GM12878 (cell line): ENCODE data around the gene WEE2. TPM values are rescaled to one million over a fixed set of nuclear protein-coding genes. Genes with fewer than 3 reads are reported as not detected.

Source experiments
- ATAC-seq: fragments of 200-7000 bp; cut with Tn5 transposase; 3 replicates; pipeline ENCODE4 v1.9.1; 2020; ENCODE audit warnings: mild to moderate bottlenecking, moderate library complexity
- BruUV-seq: library from RNA; stranded (reverse); fragments of 400-500 nt; replicated peaks from 2 replicates; lab custom pipeline; 2021; lab: Mats Ljungman, UMichigan
- CTCF ChIA-PET: fragments of 300-600 bp; sonication (Branson Sonifier 250); formaldehyde crosslinking; extraction: SDS; loops from one replicate; lab custom pipeline; 2021; ENCODE audit warnings: inconsistent platforms; lab: Yijun Ruan, JAX
- POLR2A ChIA-PET: fragments of 350-600 bp; formaldehyde crosslinking; extraction: SDS; loops from one replicate; lab custom pipeline; 2021; ENCODE audit warnings: inconsistent platforms; lab: Charles Lee
- RAD21 ChIA-PET: fragments of 300-600 bp; sonication (Branson Sonifier 250); formaldehyde crosslinking; loops from one replicate; lab custom pipeline; 2023; ENCODE audit warnings: antibody characterized with exemption; ENCODE audit not compliant: unreplicated experiment; lab: Charles Lee
- SMC1A ChIA-PET: fragments of 300-600 bp; sonication (Branson Sonifier 250); formaldehyde crosslinking; loops from one replicate; lab custom pipeline; 2023; ENCODE audit not compliant: unreplicated experiment, uncharacterized antibody; lab: Charles Lee
- DNase-seq: peaks from one replicate; pipeline ENCODE4 v3.0.0-alpha.2; 2011; ENCODE audit warnings: low read depth, low spot score
- FAIRE-seq: peaks from 3 replicates; lab custom pipeline; 2011; peaks lifted over from hg19 to GRCh38; lab: Jason Lieb, UNC
- H2AFZ ChIP-seq: 2 replicates; pipeline ENCODE4 v1.6.0; 2011; ENCODE audit warnings: low read depth, low read length, control low read depth; ENCODE audit not compliant: control insufficient read depth
- H3K27ac ChIP-seq: 2 replicates; pipeline ENCODE4 v1.5.1; 2011; ENCODE audit warnings: control low read depth; ENCODE audit not compliant: control insufficient read depth, insufficient read depth
- H3K27me3 ChIP-seq, 2 experiments: replicated peaks in 1 of 2; 2 replicates each; pipeline versions ENCODE4 v1.6.0 to v1.6.1; 2011; ENCODE audit warnings: low read length in 1 of 2; ENCODE audit not compliant: control insufficient read depth in 2 of 2, insufficient read depth in 2 of 2
- H3K36me3 ChIP-seq, 2 experiments: 2 replicates each; pipeline ENCODE4 v1.5.1; 2011; ENCODE audit warnings: low read length in 1 of 2; ENCODE audit not compliant: control insufficient read depth in 2 of 2, insufficient read depth in 2 of 2
- H3K4me1 ChIP-seq: 2 replicates; pipeline ENCODE4 v1.6.1; 2011; ENCODE audit warnings: mild to moderate bottlenecking, low read length, moderate library complexity, mixed read lengths; ENCODE audit not compliant: control insufficient read depth, insufficient read depth
- H3K4me2 ChIP-seq: 2 replicates; pipeline ENCODE4 v1.6.0; 2011; ENCODE audit warnings: control low read depth; ENCODE audit not compliant: control insufficient read depth, insufficient read depth
- H3K4me3 ChIP-seq: fragments of 200-600 bp; sonication (generic); 2 replicates; pipeline ENCODE4 v1.5.1; 2016
- H3K79me2 ChIP-seq: 2 replicates; pipeline ENCODE4 v1.6.0; 2011; ENCODE audit warnings: low read length; ENCODE audit not compliant: control insufficient read depth, insufficient read depth
- H3K9ac ChIP-seq: 2 replicates; pipeline ENCODE4 v1.8.0; 2011; ENCODE audit warnings: low read length, control low read depth, mixed read lengths; ENCODE audit not compliant: control insufficient read depth, insufficient read depth
- H3K9me3 ChIP-seq: replicated peaks from 3 replicates; pipeline ENCODE4 v1.5.1; 2011; ENCODE audit warnings: mild to moderate bottlenecking, low read length; ENCODE audit not compliant: control insufficient read depth, insufficient read depth
- H4K20me1 ChIP-seq: 2 replicates; pipeline ENCODE4 v1.6.0; 2011; ENCODE audit not compliant: control insufficient read depth, insufficient read depth
- CEBPB ChIP-seq, 2 experiments: fragments of 150-350 bp in 1 of 2; IDR thresholded peaks; 2 replicates each; pipeline ENCODE4 v1.6.1; 2012 to 2014; ENCODE audit warnings: low read depth in 2 of 2, low read length in 2 of 2, borderline replicate concordance in 1 of 2, inconsistent platforms in 1 of 2
- CTCF ChIP-seq, 3 experiments: IDR thresholded peaks in 2 of 3; conservative IDR thresholded peaks in 1 of 3; 2 replicates each; pipeline ENCODE4 v1.5.1; 2011; ENCODE audit warnings: low read depth in 3 of 3, low read length in 3 of 3, mild to moderate bottlenecking in 3 of 3, control low read depth in 2 of 3, moderate library complexity in 2 of 3, inconsistent platforms in 1 of 3, mixed read lengths in 1 of 3; ENCODE audit not compliant: control insufficient read depth in 2 of 3, insufficient read depth in 1 of 3; ENCODE audit errors: extremely low read depth in 1 of 3
- ESRRA ChIP-seq: IDR thresholded peaks from 2 replicates; pipeline ENCODE4 v1.6.1; 2012; ENCODE audit warnings: mild to moderate bottlenecking, low read length, improper control_type of control experiment
- FOXK2 ChIP-seq: fragments of 450-650 bp; IDR thresholded peaks from 2 replicates; pipeline ENCODE4 v1.6.1; 2017; ENCODE audit warnings: mild to moderate bottlenecking, moderate library complexity
- FOXM1 ChIP-seq: IDR thresholded peaks from 2 replicates; pipeline ENCODE4 v1.6.1; 2012; ENCODE audit warnings: low read depth, mild to moderate bottlenecking, inconsistent platforms, low read length, moderate library complexity
- NFYA ChIP-seq: IDR thresholded peaks from 2 replicates; pipeline ENCODE4 v1.6.1; 2011; ENCODE audit warnings: low read depth, mild to moderate bottlenecking, low read length, improper control_type of control experiment, borderline replicate concordance
- WRNIP1 ChIP-seq: IDR thresholded peaks from 2 replicates; pipeline ENCODE4 v1.6.1; 2011; ENCODE audit warnings: low read depth, low read length, improper control_type of control experiment, borderline replicate concordance
- YBX1 ChIP-seq: fragments of 450-650 bp; IDR thresholded peaks from 2 replicates; pipeline ENCODE4 v1.6.1; 2016; ENCODE audit warnings: antibody characterized with exemption
- ZNF622 ChIP-seq: fragments of 450-650 bp; IDR thresholded peaks from 2 replicates; pipeline ENCODE4 v1.6.1; 2017; ENCODE audit warnings: mild to moderate bottlenecking, inconsistent platforms
- WGBS: methylation state at CpG from one replicate; pipeline ENCODE4 v1.1.6; 2016; ENCODE audit warnings: low lambda C conversion rate; ENCODE audit not compliant: insufficient replicate concordance, insufficient coverage; ENCODE audit errors: missing lambda C conversion rate; 5-methylcytosine and 5-hydroxymethylcytosine counted together
- in situ Hi-C: fragments of 300-500 bp; cut with MboI; formaldehyde crosslinking; loops from 9 replicates; pipeline ENCODE4 v1.14.3; 2018; ENCODE audit warnings: mixed read lengths
- intact Hi-C: fragments of 100-400 bp; cut with micrococcal nuclease; formaldehyde crosslinking; loops from one replicate; pipeline ENCODE4 v1.14.2; 2022; ENCODE audit not compliant: unreplicated experiment
- polyA plus RNA-seq, 11 experiments: library from polyadenylated mRNA; depleted of rRNA in 4 of 11; unstranded in 6 of 11; stranded (reverse) in 5 of 11; fragments of >200 nt; fragmentation: Nextera tagmentation in 4 of 11; fragmentation: Illumina TruSeq in 1 of 11; extraction: Ambion mirVana in 4 of 11; extraction: Trizol in 1 of 11; gene quantifications; 1 replicate in 1 of 11; 2 replicates in 10 of 11; pipeline versions ENCODE4 v1.2.1 to v1.2.3, GENCODE V29; 2011 to 2016; ENCODE audit warnings: inconsistent platforms in 2 of 11, missing spikeins in 2 of 11, low read depth in 1 of 11
- total RNA-seq, 4 experiments: library from RNA; depleted of rRNA in 3 of 4; stranded (reverse); fragments of >200 nt in 3 of 4; fragmentation: Illumina TruSeq in 1 of 4; extraction: Trizol in 1 of 4; gene quantifications; 2 replicates each; pipeline versions ENCODE4 v1.2.1 to v1.2.3, GENCODE V29; 2013 to 2021
- TF ChIP-seq, protein P1 (sequence below): IDR thresholded peaks from 2 replicates; pipeline ENCODE4 v1.6.1; 2012; ENCODE audit warnings: improper control_type of control experiment, low read depth, low read length; ENCODE audit not compliant: insufficient replicate concordance

The WEE2 gene
- total and polyA plus RNA-seq, 10 of the 15 experiments (the other 5 are each of a cell fraction or from before 2014, with no cell fraction given): 0.02 to 0.03 (median 0.03) TPM; not detected in 7

GRCh38 chr7:141702892-141703291 lies 5.3 kb upstream of the WEE2 start:
- DNase-seq (no peak), ATAC-seq (no peak), FAIRE-seq (no peak)
- H3K9me3 ChIP-seq: no peaks in the 10 kb centered on the region
- H3K4me2 ChIP-seq: no peak overlapping the region; the same call in 1 of the 2 replicates
- TF ChIP-seq, protein P1, sequence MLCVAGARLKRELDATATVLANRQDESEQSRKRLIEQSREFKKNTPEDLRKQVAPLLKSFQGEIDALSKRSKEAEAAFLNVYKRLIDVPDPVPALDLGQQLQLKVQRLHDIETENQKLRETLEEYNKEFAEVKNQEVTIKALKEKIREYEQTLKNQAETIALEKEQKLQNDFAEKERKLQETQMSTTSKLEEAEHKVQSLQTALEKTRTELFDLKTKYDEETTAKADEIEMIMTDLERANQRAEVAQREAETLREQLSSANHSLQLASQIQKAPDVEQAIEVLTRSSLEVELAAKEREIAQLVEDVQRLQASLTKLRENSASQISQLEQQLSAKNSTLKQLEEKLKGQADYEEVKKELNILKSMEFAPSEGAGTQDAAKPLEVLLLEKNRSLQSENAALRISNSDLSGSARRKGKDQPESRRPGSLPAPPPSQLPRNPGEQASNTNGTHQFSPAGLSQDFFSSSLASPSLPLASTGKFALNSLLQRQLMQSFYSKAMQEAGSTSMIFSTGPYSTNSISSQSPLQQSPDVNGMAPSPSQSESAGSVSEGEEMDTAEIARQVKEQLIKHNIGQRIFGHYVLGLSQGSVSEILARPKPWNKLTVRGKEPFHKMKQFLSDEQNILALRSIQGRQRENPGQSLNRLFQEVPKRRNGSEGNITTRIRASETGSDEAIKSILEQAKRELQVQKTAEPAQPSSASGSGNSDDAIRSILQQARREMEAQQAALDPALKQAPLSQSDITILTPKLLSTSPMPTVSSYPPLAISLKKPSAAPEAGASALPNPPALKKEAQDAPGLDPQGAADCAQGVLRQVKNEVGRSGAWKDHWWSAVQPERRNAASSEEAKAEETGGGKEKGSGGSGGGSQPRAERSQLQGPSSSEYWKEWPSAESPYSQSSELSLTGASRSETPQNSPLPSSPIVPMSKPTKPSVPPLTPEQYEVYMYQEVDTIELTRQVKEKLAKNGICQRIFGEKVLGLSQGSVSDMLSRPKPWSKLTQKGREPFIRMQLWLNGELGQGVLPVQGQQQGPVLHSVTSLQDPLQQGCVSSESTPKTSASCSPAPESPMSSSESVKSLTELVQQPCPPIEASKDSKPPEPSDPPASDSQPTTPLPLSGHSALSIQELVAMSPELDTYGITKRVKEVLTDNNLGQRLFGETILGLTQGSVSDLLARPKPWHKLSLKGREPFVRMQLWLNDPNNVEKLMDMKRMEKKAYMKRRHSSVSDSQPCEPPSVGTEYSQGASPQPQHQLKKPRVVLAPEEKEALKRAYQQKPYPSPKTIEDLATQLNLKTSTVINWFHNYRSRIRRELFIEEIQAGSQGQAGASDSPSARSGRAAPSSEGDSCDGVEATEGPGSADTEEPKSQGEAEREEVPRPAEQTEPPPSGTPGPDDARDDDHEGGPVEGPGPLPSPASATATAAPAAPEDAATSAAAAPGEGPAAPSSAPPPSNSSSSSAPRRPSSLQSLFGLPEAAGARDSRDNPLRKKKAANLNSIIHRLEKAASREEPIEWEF: no peak
- TF ChIP-seq FOXK2 (no peak), NFYA (no peak), WRNIP1 (no peak), CTCF (IDR thresholded peaks at IDR 0.05 in 2 of 3, conservative IDR thresholded peaks at IDR 0.05 in 1 of 3; ENCODE audit: control insufficient read depth in 2 of 3, extremely low read depth in 1 of 3, insufficient read depth in 1 of 3, low read depth in 3 of 3, low read length in 3 of 3) (no peak), YBX1 (no peak), CEBPB (IDR thresholded peaks at IDR 0.05; ENCODE audit: borderline replicate concordance in 1 of 2, low read depth in 2 of 2, low read length in 2 of 2) (no peak), ESRRA (no peak), FOXM1 (no peak), ZNF622 (no peak)
- RAD21 ChIA-PET: interaction anchor here (3.7 kb wide), 1 partner anchor 48 kb away, joined by 16 read pairs; no protein-coding TSS in a partner anchor
- intact Hi-C loops (no loop called here), in situ Hi-C loops (no loop called here)
- no TSS peak for BruUV-seq
- WGBS: 94% methylated on average over 4 of the region's 4 CpGs
- no peaks in the 10 kb centered on the region for H3K36me3 ChIP-seq
- no peak overlapping the region for H3K4me3 ChIP-seq
- peaks cover 4% of the 10 kb centered on the region; the same call in 1 of the 2 replicates for H3K4me1 ChIP-seq
- H2AFZ ChIP-seq: no peak overlapping the region; the same call in 1 of the 2 replicates
- peaks cover 0 to 2% of the 10 kb centered on the region in 2 experiments; a peak in 1 of 4 replicates for H3K27me3 ChIP-seq
- peaks cover 22% of the 10 kb centered on the region for H3K79me2 ChIP-seq
- POLR2A ChIA-PET: interaction anchor here (0.6 to 1.5 kb wide), 3 partner anchors 9 to 49 kb away, joined by 4 to 5 read pairs (median 4); partner anchors contain the start of gene SSBP1
- CTCF ChIA-PET: interaction anchor here (0.6 to 3.7 kb wide), 8 partner anchors 10 to 54 kb away, joined by 3 to 36 read pairs (median 4); partner anchors contain the start of gene SSBP1
- no peaks in the 10 kb centered on the region for H4K20me1 ChIP-seq
- H3K9ac ChIP-seq: no peak overlapping the region
- SMC1A ChIA-PET: interaction anchor here (0.6 to 1.1 kb wide), 4 partner anchors 15 to 144 kb away, joined by 3 to 6 read pairs (median 3); partner anchors contain the start of gene SSBP1
- no peak overlapping the region for H3K27ac ChIP-seq
